ENCODE measurements around the gene FNDC10. TPM values are rescaled to one million over a fixed set of nuclear protein-coding genes. Genes with fewer than 3 reads are reported as not detected.

Gene FNDC10
- total RNA-seq, 2 donors from 2014 or later: 1.3 to 2.3 TPM

DNA sequence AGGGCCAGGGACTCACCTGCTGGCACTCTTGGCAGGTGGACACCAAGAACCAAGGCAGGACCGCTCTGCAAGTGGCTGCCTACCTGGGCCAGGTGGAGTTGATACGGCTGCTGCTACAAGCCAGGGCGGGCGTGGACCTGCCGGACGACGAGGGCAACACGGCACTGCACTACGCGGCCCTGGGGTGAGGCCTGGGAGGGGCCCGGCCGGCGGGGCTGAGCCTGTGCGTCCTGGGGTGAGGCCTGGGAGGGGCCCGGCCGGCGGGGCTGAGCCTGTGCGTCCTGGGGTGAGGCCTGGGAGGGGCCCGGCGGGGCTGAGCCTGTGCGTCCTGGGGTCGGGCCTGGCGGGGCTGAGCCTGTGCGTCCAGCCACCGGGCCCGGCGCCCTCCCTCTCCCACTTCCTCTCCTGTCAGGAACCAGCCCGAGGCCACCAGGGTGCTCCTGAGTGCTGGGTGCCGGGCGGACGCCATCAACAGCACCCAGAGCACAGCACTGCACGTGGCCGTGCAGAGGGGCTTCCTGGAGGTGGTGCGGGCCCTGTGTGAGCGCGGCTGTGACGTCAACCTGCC, 27.4 kb upstream of the FNDC10 start:
- H3K27me3 ChIP-seq: peaks cover 0 to 7% of the 10 kb centered on the region in 2 donors
- H3K36me3 ChIP-seq (replicated peaks in 1 of 2; ENCODE audit: insufficient read depth in 1 of 2, low read depth in 2 of 2): no peaks in the 10 kb centered on the region
- H3K9me3 ChIP-seq: no peaks in the 10 kb centered on the region
- no peak for ATAC-seq
- intact Hi-C loops (cut with DNase I): no loop called here
- 78 to 90% methylated on average over 2 to 22 of the region's 37 CpGs for WGBS, 2 donors
- no peak overlapping the region for H3K27ac ChIP-seq
- TF ChIP-seq CTCF (IDR thresholded peaks at IDR 0.05) (no peak), POLR2A (IDR thresholded peaks at IDR 0.05) (no peak)
- no peak for DNase-seq
- peaks cover 7% of the 10 kb centered on the region for H3K4me1 ChIP-seq
- H3K4me3 ChIP-seq: no peak overlapping the region

DNA sequence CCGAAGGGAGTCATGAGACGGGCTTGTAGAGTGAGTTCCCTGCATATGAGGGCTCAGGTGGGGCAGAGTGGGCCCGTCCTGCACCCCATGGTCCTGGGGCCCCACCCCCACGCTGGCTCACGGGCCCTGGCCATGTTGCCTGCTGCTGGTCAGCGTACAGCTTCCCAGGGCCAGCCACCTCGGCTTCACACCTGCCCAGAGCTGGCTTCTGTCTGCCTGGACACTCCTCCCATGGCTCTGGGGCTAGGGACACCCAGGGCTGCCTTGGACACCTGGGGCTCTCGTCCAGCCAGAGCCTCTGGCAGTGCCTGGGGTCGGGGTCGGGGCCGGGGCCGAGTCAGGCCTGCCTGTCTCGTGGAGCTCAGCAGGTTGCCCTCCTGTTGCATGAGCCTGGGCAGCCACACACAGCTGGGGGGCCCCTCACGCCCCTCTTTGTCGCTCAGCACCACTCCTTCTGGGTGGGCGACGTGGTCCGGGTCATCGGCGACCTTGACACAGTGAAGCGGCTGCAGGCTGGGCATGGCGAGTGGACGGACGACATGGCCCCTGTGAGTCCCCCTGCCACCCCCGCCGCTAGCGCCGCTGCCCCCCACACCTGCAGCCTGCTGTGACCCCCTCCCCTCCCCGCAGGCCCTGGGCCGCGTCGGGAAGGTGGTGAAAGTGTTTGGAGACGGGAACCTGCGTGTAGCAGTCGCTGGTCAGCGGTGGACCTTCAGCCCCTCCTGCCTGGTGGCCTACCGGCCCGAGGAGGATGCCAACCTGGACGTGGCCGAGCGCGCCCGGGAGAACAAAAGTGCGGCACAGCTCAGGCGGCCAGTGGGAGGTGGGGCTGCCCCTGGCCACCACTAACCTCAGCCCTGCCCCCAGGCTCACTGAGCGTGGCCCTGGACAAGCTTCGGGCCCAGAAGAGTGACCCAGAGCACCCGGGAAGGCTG, 26.5 kb upstream of the FNDC10 start:
- intact Hi-C loops (cut with DNase I): no loop called here
- Histone ChIP-seq H3K27ac (no peak overlapping the region), H3K4me1 (no peaks in the 10 kb centered on the region), H3K4me3 (no peak overlapping the region), H3K36me3 (replicated peaks in 1 of 2; ENCODE audit: insufficient read depth in 1 of 2, low read depth in 2 of 2) (no peaks in the 10 kb centered on the region), H3K9me3 (no peaks in the 10 kb centered on the region), H3K27me3 (no peaks in the 10 kb centered on the region)
- WGBS, 2 donors: 88 to 91% methylated on average over 18 to 37 of the region's 48 CpGs
- ATAC-seq (no peak), DNase-seq (no peak)
- TF ChIP-seq CTCF (IDR thresholded peaks at IDR 0.05) (no peak), POLR2A (IDR thresholded peaks at IDR 0.05) (no peak)

DNA sequence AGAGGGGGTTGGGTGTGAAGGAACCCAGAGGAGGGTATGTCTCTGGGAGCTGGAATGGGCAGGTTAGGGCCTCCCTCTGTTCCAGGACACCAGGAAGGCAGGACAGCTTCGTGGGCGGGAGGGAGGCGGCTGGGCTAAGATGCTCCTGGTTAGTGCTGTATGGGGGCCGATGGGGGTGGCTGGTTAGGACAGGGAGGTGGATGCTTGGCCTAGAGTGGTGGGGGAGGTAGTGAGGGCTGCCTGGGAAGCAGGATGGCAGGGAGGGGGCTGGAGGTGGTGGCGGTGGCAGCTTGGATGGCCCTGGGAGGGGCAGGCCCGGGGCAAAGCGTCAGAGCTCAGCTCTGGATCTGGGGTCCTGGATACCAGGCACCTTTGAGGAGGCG, 25.9 kb upstream of the FNDC10 start:
- Histone ChIP-seq H3K36me3 (replicated peaks in 1 of 2; ENCODE audit: insufficient read depth in 1 of 2, low read depth in 2 of 2) (no peaks in the 10 kb centered on the region), H3K4me3 (no peak overlapping the region), H3K9me3 (no peaks in the 10 kb centered on the region), H3K27ac (no peak overlapping the region), H3K27me3 (no peaks in the 10 kb centered on the region), H3K4me1 (no peaks in the 10 kb centered on the region)
- TF ChIP-seq POLR2A (IDR thresholded peaks at IDR 0.05): no peak
- no peak for TF ChIP-seq CTCF (IDR thresholded peaks at IDR 0.05)
- no peak for ATAC-seq
- intact Hi-C loops (cut with DNase I): no loop called here
- 89 to 93% methylated on average over 8 of the region's 8 CpGs for WGBS, 2 donors
- DNase-seq: no peak

GRCh38 chr1:1625404-1625775, 25.5 kb upstream of the FNDC10 start:
- no peak for ATAC-seq
- intact Hi-C loops (cut with DNase I): no loop called here
- no peak for DNase-seq
- H3K27me3 ChIP-seq: no peaks in the 10 kb centered on the region
- H3K27ac ChIP-seq: no peak overlapping the region
- H3K36me3 ChIP-seq (replicated peaks in 1 of 2; ENCODE audit: insufficient read depth in 1 of 2, low read depth in 2 of 2): no peaks in the 10 kb centered on the region
- TF ChIP-seq CTCF (IDR thresholded peaks at IDR 0.05) (no peak), POLR2A (IDR thresholded peaks at IDR 0.05) (no peak)
- no peaks in the 10 kb centered on the region for H3K9me3 ChIP-seq
- no peak overlapping the region for H3K4me3 ChIP-seq
- no peaks in the 10 kb centered on the region for H3K4me1 ChIP-seq
- 89 to 95% methylated on average over 9 to 26 of the region's 28 CpGs for WGBS, 2 donors
